ENCODE data around the gene TTC28.
"Not testable (repeated sequence)": the region's sequence is repeated elsewhere in the genome, so short reads cannot be mapped to it uniquely, and the experiment has no call there.

Gene TTC28

GRCh38 chr22:28102151-28102812 is 577.4 kb downstream of the TTC28 start:
- DNase-seq (ENCODE audit: low read depth) = no peak

GRCh38 chr22:28097627-28098026 is 582.0 kb downstream of the TTC28 start:
- no peak for DNase-seq (ENCODE audit: low read depth)

GRCh38 chr22:28096161-28096560 is 583.5 kb downstream of the TTC28 start:
- no peak for DNase-seq (ENCODE audit: low read depth)

- DNase-seq (ENCODE audit: low read depth) = no peak
Observed at GRCh38 chr22:28095316-28096095, 584.1 kb downstream of the TTC28 start.

GRCh38 chr22:28094771-28095170 is 584.9 kb downstream of the TTC28 start:
- no peak for DNase-seq (ENCODE audit: low read depth)

- no peak for DNase-seq (ENCODE audit: low read depth)
Observed at GRCh38 chr22:28093711-28094110, 585.9 kb downstream of the TTC28 start.

GRCh38 chr22:28091486-28091885 is 588.2 kb downstream of the TTC28 start:
- DNase-seq (ENCODE audit: low read depth) = no peak

DNA sequence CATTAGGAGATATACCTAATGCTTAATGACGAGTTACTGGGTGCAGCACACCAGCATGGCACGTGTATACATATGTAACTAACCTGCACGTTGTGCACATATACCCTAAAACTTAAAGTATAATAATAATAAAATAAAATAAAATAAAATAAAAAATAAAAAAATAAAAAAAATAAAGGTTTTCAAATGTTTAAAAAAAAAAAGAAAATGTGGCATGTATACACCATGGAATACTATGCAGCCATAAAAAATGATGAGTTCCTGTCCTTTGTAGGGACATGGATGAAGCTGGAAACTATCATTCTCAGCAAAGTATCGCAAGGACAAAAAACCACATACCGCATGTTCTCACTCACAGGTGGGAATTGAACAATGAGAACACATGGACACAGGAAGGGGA is 590.1 kb downstream of the TTC28 start:
- DNase-seq (ENCODE audit: low read depth) = not testable (repeated sequence)

DNA sequence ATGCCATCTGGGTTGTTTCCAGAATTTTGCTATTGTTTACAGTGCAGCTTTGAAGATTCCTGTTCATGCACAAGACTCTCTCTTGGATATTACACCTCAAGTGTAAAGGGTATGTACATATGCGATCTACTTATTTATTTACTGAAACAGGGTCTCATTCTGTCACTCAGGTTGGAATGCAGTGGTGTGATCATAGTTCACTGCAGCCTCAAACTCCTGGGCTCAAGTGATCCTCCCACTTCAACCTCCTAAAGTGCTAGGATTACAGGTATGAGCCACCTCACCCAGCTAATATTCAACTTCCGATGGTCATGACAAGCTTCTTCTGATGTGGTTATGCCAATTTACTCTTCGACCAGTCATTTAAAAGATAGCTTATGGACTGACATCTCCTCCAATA is 602.5 kb downstream of the TTC28 start:
- no peak for DNase-seq (ENCODE audit: low read depth)

- DNase-seq (ENCODE audit: low read depth) = peak; percentile 80
Observed at GRCh38 chr22:28075358-28075981, 604.2 kb downstream of the TTC28 start.

GRCh38 chr22:28074526-28074925 is 605.1 kb downstream of the TTC28 start:
- no peak for DNase-seq (ENCODE audit: low read depth)

DNA sequence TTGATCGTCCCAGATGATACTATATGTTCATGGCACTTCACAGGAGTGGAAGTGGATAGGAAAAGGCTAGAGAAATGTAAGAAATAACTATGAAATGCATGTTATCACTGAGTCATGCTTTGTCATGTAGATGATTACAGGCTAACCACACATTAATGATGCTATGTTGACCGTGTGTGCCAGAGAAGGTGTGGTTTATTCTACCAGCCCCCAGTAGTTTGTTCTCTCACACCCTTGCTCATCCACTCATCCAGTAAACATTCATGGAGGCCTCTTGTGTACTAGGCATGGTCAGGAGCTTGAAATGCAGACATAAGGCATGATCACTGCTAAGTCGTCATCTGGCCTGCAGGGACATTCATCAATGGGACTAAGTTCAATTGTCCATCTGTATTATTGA is 607.6 kb downstream of the TTC28 start:
- no peak for DNase-seq (ENCODE audit: low read depth)

GRCh38 chr22:28068826-28069225 is 610.8 kb downstream of the TTC28 start:
- DNase-seq (ENCODE audit: low read depth) = no peak

- no peak for DNase-seq (ENCODE audit: low read depth)
Observed at GRCh38 chr22:28064920-28065319, 614.7 kb downstream of the TTC28 start.

GRCh38 chr22:28063656-28064055 is 616.0 kb downstream of the TTC28 start:
- no peak for DNase-seq (ENCODE audit: low read depth)

GRCh38 chr22:28060594-28060993 is 619.0 kb downstream of the TTC28 start:
- not testable (repeated sequence) for DNase-seq (ENCODE audit: low read depth)

DNA sequence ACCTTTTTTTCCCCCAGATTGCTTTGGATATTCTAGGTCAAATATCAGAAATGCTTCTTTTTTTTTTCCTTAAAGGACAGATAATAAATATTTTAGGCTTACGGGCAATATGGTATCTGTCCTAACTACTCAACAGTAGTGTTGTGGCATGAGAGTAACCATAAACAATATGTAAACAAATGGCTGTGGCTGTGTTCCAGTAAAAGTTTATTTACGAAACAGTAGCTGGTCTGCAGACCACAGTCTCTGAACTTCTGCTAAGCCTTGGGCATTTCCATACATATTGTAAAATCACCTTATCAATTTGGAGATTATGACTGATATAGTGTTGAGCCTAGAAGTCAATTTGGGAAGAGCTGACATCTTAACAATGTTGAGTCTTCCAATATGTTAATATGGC is 621.6 kb downstream of the TTC28 start:
- DNase-seq (ENCODE audit: low read depth) = no peak

DNA sequence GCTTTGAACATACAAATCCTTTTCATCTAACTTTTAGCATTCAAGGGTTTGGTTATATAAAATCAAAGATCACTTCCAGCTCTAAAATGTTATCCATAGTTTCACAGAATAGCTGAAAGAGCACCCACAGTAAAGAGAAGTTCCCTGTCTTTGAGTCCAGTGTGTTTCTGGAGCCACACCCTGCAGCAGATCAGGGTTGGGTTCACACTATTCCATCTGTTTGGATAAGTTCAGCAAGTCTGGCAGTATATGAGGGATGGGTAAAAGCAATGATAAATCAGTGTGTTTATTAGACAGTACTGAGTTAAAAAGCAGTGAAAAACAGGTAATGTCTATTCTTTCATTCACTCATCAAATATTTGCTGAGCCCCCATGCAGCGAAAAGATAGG is 624.8 kb downstream of the TTC28 start:
- no peak for DNase-seq (ENCODE audit: low read depth)

- peak; percentile 27 for DNase-seq (ENCODE audit: low read depth)
Observed at GRCh38 chr22:28053896-28054818, 625.5 kb downstream of the TTC28 start.

- DNase-seq (ENCODE audit: low read depth) = no peak
Observed at GRCh38 chr22:28052825-28053269, 626.8 kb downstream of the TTC28 start.

GRCh38 chr22:28051787-28052356 is 627.8 kb downstream of the TTC28 start:
- DNase-seq (ENCODE audit: low read depth) = peak; percentile 38

Measured in fibroblast of gingiva (primary cell).